HEK293T (cell line): Measurements from ENCODE around the gene RNF113A.
A peak's percentile ranks its signal among the peaks of the same experiment; 100 is the strongest.

Source experiments
- CTCF ChIA-PET: fragments of 350-600 bp; formaldehyde crosslinking; extraction: SDS; loops from one replicate; lab custom pipeline; 2021; ENCODE audit warnings: antibody characterized with exemption, inconsistent platforms; lab: Yijun Ruan, JAX
- POLR2A ChIA-PET: fragments of 350-600 bp; formaldehyde crosslinking; extraction: SDS; loops from one replicate; lab custom pipeline; 2020; ENCODE audit warnings: antibody characterized with exemption, inconsistent platforms; lab: Yijun Ruan, JAX
- DNase-seq: peaks from one replicate; pipeline ENCODE4 v3.0.0; 2012; ENCODE audit warnings: mixed read lengths; ENCODE audit errors: extremely low spot score
- ARNT ChIP-seq: fragments of 450-650 bp; IDR thresholded peaks from 2 replicates; pipeline ENCODE4 v1.6.1; 2017; ENCODE audit warnings: mild to moderate bottlenecking
- BHLHE40 ChIP-seq: fragments of 450-650 bp; IDR thresholded peaks from 2 replicates; pipeline ENCODE4 v1.6.1; 2016; ENCODE audit warnings: mild to moderate bottlenecking, moderate library complexity, borderline replicate concordance
- CTBP1 ChIP-seq: fragments of 450-650 bp; IDR thresholded peaks from 2 replicates; pipeline ENCODE4 v1.6.1; 2016; ENCODE audit warnings: borderline replicate concordance
- ELF4 ChIP-seq: fragments of 450-650 bp; IDR thresholded peaks from 2 replicates; pipeline ENCODE4 v1.6.1; 2017; ENCODE audit warnings: antibody characterized with exemption
- FOXA1 ChIP-seq: fragments of 450-650 bp; IDR thresholded peaks from 2 replicates; pipeline ENCODE4 v1.6.1; 2016; ENCODE audit warnings: mild to moderate bottlenecking
- FOXK2 ChIP-seq: fragments of 450-650 bp; IDR thresholded peaks from 2 replicates; pipeline ENCODE4 v1.6.1; 2016; ENCODE audit warnings: mild to moderate bottlenecking
- FOXM1 ChIP-seq: fragments of 450-650 bp; IDR thresholded peaks from 2 replicates; pipeline ENCODE4 v1.6.1; 2017; ENCODE audit warnings: mild to moderate bottlenecking, borderline replicate concordance
- HDGF ChIP-seq: fragments of 450-650 bp; IDR thresholded peaks from 2 replicates; pipeline ENCODE4 v1.6.1; 2017; ENCODE audit warnings: antibody characterized with exemption, borderline replicate concordance
- L3MBTL2 ChIP-seq: fragments of 450-650 bp; conservative IDR thresholded peaks from 2 replicates; pipeline ENCODE4 v1.6.1; 2016; ENCODE audit warnings: mild to moderate bottlenecking
- LEF1 ChIP-seq: fragments of 450-650 bp; IDR thresholded peaks from 2 replicates; pipeline ENCODE4 v1.6.1; 2017; ENCODE audit warnings: mild to moderate bottlenecking, borderline replicate concordance
- NFRKB ChIP-seq: fragments of 450-650 bp; IDR thresholded peaks from 2 replicates; pipeline ENCODE4 v1.6.1; 2016; ENCODE audit warnings: mild to moderate bottlenecking, moderate library complexity
- SP1 ChIP-seq: fragments of 450-650 bp; IDR thresholded peaks from 2 replicates; pipeline ENCODE4 v1.6.1; 2017
- SUZ12 ChIP-seq: fragments of 450-650 bp; IDR thresholded peaks from 2 replicates; pipeline ENCODE4 v1.6.1; 2016; ENCODE audit warnings: mild to moderate bottlenecking
- TARDBP ChIP-seq: fragments of 450-650 bp; IDR thresholded peaks from 2 replicates; pipeline ENCODE4 v1.6.1; 2016
- ZNF384 ChIP-seq: fragments of 450-650 bp; IDR thresholded peaks from 2 replicates; pipeline ENCODE4 v1.6.1; 2016
- TF ChIP-seq, protein P1 (sequence below): fragments of 450-650 bp; IDR thresholded peaks from 2 replicates; pipeline ENCODE4 v1.6.1; 2016

RNF113A gene

GRCh38 chrX:119880076-119880475 lies 8.5 kb upstream of the RNF113A start:
- DNase-seq: no peak
- TF ChIP-seq L3MBTL2 (0 out of 2 replicates have a peak, but pooled peaks have one; percentile 7), ARNT (no peak)
- TF ChIP-seq, protein P1, sequence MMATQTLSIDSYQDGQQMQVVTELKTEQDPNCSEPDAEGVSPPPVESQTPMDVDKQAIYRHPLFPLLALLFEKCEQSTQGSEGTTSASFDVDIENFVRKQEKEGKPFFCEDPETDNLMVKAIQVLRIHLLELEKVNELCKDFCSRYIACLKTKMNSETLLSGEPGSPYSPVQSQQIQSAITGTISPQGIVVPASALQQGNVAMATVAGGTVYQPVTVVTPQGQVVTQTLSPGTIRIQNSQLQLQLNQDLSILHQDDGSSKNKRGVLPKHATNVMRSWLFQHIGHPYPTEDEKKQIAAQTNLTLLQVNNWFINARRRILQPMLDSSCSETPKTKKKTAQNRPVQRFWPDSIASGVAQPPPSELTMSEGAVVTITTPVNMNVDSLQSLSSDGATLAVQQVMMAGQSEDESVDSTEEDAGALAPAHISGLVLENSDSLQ: no peak
- ChIA-PET CTCF (interaction anchor here (0.6 kb wide), 1 partner anchor 62 kb away, joined by 3 read pairs; no protein-coding TSS in a partner anchor), POLR2A (interaction anchor here (0.9 to 1.4 kb wide), 3 partner anchors 9 to 89 kb away, joined by 3 to 6 read pairs (median 4); partner anchors contain the start of genes NDUFA1, RNF113A and RPL39)

DNA sequence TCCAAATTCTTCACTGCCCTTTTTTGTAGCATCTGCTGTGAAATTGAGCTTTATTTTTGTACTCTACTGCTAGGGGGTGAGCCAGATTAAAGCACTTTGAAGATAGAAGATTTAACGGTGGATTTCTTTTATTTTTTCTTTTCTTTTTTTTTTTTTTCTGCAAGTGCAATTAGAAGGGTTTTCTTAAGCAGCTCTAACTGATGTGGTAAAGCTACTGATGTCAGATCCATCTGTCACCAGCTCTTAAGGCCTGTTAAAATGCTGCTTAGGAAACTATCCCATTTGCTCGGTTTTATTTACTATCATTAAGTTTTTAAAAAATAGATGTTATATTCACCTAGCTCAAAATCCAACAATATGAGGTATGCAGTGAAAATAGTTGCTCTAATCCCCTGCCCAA lies 7.2 kb upstream of the RNF113A start:
- CTCF ChIA-PET: interaction anchor here (0.7 to 1.8 kb wide), 2 partner anchors 9 to 599 kb away, joined by 3 to 10 read pairs; no protein-coding TSS in a partner anchor
- TF ChIP-seq FOXA1: no peak
- TF ChIP-seq L3MBTL2: no peak
- TF ChIP-seq HDGF: no peak
- TF ChIP-seq ZNF384: no peak
- no peak for TF ChIP-seq NFRKB
- TF ChIP-seq FOXM1: no peak
- TF ChIP-seq ARNT: no peak
- TF ChIP-seq CTBP1: no peak
- TF ChIP-seq SP1: no peak
- TF ChIP-seq BHLHE40: no peak
- no peak for TF ChIP-seq LEF1
- no peak for TF ChIP-seq ELF4
- TF ChIP-seq TARDBP: no peak
- TF ChIP-seq SUZ12: no peak
- TF ChIP-seq FOXK2: no peak
- TF ChIP-seq, protein P1: no peak
- POLR2A ChIA-PET: interaction anchor here (1.2 to 1.4 kb wide), 3 partner anchors 9 to 87 kb away, joined by 3 read pairs; partner anchors contain the start of gene RPL39
- no peak for DNase-seq

DNA sequence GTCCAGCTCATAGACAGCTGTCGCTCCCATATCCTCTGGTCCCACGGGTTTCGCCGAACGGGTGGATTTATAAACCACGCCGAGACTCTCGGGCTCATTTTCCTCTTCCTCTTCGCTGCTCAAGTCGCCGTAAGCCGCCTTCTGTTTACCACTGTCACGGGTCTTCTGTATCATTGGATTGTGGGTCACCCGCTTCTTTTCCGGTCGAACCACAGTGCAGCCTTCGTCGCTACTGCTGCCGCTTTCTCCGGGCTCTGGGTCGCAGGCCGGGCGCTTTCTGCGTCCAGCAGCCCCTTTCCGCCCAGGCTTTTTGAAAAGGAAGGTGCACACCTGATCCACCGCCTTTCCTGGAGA lies 311 bp downstream of the RNF113A start:
- DNase-seq: no peak
- CTCF ChIA-PET: interaction anchor here (1.0 kb wide), 2 partner anchors 18 to 87 kb away, joined by 3 to 4 read pairs; partner anchors contain the start of gene UPF3B
- POLR2A ChIA-PET: interaction anchor here (1.1 to 2.9 kb wide), 10 partner anchors 9 to 113 kb away, joined by 3 to 35 read pairs (median 5); partner anchors contain the start of genes RPL39, SOWAHD and UPF3B

DNA sequence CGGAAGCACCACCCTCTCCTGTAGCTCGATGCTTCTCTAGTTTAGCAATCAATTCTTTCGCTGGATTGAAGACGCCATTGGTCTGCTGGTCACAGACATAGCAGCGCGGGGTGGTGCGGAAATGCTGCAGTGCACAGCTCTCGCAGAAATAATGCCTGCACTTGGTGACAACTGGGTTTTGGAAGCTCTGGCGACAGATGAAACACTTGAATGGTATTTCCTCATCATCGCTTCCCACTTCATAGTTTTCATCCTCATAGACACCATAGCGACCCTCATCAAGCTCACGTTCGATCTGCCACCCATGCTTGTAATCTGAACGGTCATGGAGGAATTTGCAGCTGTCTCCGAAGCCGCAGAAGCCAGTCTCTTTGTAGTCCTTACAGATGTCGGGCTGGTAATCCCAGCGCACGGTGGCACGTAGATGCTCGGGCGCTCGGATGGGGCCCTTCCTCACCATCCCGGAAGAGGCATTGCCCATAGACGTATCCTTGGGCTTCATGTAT lies 854 bp downstream of the RNF113A start:
- TF ChIP-seq BHLHE40 (no peak), ZNF384 (no peak), FOXA1 (no peak), SUZ12 (no peak), FOXK2 (no peak), ARNT (no peak), ELF4 (no peak), NFRKB (no peak), FOXM1 (no peak)
- TF ChIP-seq, protein P1: no peak
- CTCF ChIA-PET: interaction anchor here (0.9 to 1.2 kb wide), 4 partner anchors 12 to 86 kb away, joined by 3 to 4 read pairs (median 3); partner anchors contain the start of gene UPF3B
- POLR2A ChIA-PET: interaction anchor here (0.7 to 2.9 kb wide), 14 partner anchors 9 to 112 kb away, joined by 3 to 35 read pairs (median 4); partner anchors contain the start of genes RPL39, SOWAHD and UPF3B
- peak; percentile 33 for DNase-seq

More for the DNA sequence above, 311 bp downstream of the RNF113A start:
- no peak for TF ChIP-seq NFRKB
- no peak for TF ChIP-seq HDGF
- TF ChIP-seq BHLHE40: no peak
- no peak for TF ChIP-seq CTBP1
- TF ChIP-seq ZNF384: no peak
- TF ChIP-seq ELF4: no peak
- no peak for TF ChIP-seq SP1
- no peak for TF ChIP-seq FOXM1
- TF ChIP-seq, protein P1: no peak
- TF ChIP-seq LEF1: no peak
- TF ChIP-seq TARDBP: no peak
- TF ChIP-seq SUZ12: no peak
- no peak for TF ChIP-seq FOXK2

GRCh38 chrX:119853444-119853843 lies 18.1 kb downstream of the RNF113A start:
- DNase-seq: no peak
- CTCF ChIA-PET: interaction anchor here (0.7 kb wide), 1 partner anchor 17 kb away, joined by 3 read pairs; no protein-coding TSS in a partner anchor
- POLR2A ChIA-PET: interaction anchor here (0.6 to 4.7 kb wide), 18 partner anchors 9 to 375 kb away, joined by 3 to 52 read pairs (median 5); partner anchors contain the start of genes NDUFA1, RNF113A, RPL39 and SOWAHD
- TF ChIP-seq, protein P1: no peak
- TF ChIP-seq LEF1 (no peak), TARDBP (no peak), ARNT (no peak), HDGF (no peak), ZNF384 (no peak), CTBP1 (no peak), SP1 (no peak), BHLHE40 (no peak), FOXA1 (no peak)
